Mesothelial cell of epicardium (in vitro differentiated cells): ENCODE results near the gene PPP1R37. TPM values are rescaled to one million over a fixed set of nuclear protein-coding genes. Genes with fewer than 3 reads are reported as not detected.

Experiments
- DNase-seq, 2 experiments: peaks; one replicate each; pipeline ENCODE4 v3.0.0; 2021; ENCODE audit warnings: low spot score in 2 of 2; ENCODE audit not compliant: unreplicated experiment in 2 of 2
- H3K27ac Mint-ChIP-seq: 2 replicates; pipeline ENCODE4 v1.8.0; 2021; ENCODE audit warnings: mixed read lengths
- H3K27me3 Mint-ChIP-seq: 2 replicates; pipeline ENCODE4 v1.8.0; 2021; ENCODE audit warnings: low read depth, mixed read lengths
- H3K36me3 Mint-ChIP-seq: 2 replicates; pipeline ENCODE4 v1.8.0; 2021; ENCODE audit warnings: mixed read lengths
- H3K4me1 Mint-ChIP-seq: 2 replicates; pipeline ENCODE4 v1.8.0; 2021; ENCODE audit warnings: mixed read lengths
- H3K4me3 Mint-ChIP-seq: 2 replicates; pipeline ENCODE4 v1.8.0; 2021; ENCODE audit warnings: mild to moderate bottlenecking, moderate library complexity, mixed read lengths
- H3K9me3 Mint-ChIP-seq: 2 replicates; pipeline ENCODE4 v1.8.0; 2021; ENCODE audit warnings: mixed read lengths
- CTCF ChIP-seq: fragments of 200-600 bp; sonication (generic); IDR thresholded peaks from one replicate; pipeline ENCODE4 v1.5.0; 2021; ENCODE audit warnings: antibody characterized with exemption; ENCODE audit not compliant: unreplicated experiment
- total RNA-seq: library from RNA; stranded (reverse); gene quantifications from 3 replicates; pipeline ENCODE4 v1.2.1, GENCODE V29; 2021

Gene PPP1R37
- total RNA-seq, 1 donor from 2014 or later: 40.7 TPM

- no peak for DNase-seq
- no peaks in the 10 kb centered on the region for H3K9me3 Mint-ChIP-seq
- H3K4me3 Mint-ChIP-seq: no peak overlapping the region
- H3K36me3 Mint-ChIP-seq: no peaks in the 10 kb centered on the region
- TF ChIP-seq CTCF: no peak
- H3K27ac Mint-ChIP-seq: no peak overlapping the region
- H3K4me1 Mint-ChIP-seq: peaks cover 21% of the 10 kb centered on the region
- peaks cover 53% of the 10 kb centered on the region for H3K27me3 Mint-ChIP-seq
Observed at GRCh38 chr19:45156011-45156630, 63.1 kb downstream of the PPP1R37 start.

DNA sequence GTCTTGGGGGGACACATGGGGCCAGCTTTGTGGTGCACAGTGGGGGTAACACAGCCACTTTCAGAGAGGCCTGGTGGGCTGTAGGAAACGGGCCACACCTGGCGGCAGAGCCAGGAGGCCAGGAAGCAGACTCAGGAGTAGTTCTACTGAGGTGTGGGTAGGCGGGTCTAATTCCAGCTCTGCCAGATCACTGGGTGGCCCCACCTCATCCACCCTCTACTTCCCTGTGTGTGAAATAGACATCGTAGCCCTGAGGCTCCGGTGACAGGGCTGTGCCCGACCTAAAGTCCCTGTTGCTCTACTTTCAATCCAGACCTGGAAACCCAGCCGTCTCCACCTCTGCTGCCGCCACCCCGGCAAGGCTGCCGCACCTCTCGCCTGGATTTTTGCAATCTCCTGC lies 63.8 kb downstream of the PPP1R37 start:
- DNase-seq: no peak
- H3K27me3 Mint-ChIP-seq: peaks cover 46% of the 10 kb centered on the region
- H3K36me3 Mint-ChIP-seq: no peaks in the 10 kb centered on the region
- peaks cover 27% of the 10 kb centered on the region for H3K4me1 Mint-ChIP-seq
- TF ChIP-seq CTCF: no peak
- no peaks in the 10 kb centered on the region for H3K9me3 Mint-ChIP-seq
- H3K4me3 Mint-ChIP-seq: no peak overlapping the region
- no peak overlapping the region for H3K27ac Mint-ChIP-seq

DNA sequence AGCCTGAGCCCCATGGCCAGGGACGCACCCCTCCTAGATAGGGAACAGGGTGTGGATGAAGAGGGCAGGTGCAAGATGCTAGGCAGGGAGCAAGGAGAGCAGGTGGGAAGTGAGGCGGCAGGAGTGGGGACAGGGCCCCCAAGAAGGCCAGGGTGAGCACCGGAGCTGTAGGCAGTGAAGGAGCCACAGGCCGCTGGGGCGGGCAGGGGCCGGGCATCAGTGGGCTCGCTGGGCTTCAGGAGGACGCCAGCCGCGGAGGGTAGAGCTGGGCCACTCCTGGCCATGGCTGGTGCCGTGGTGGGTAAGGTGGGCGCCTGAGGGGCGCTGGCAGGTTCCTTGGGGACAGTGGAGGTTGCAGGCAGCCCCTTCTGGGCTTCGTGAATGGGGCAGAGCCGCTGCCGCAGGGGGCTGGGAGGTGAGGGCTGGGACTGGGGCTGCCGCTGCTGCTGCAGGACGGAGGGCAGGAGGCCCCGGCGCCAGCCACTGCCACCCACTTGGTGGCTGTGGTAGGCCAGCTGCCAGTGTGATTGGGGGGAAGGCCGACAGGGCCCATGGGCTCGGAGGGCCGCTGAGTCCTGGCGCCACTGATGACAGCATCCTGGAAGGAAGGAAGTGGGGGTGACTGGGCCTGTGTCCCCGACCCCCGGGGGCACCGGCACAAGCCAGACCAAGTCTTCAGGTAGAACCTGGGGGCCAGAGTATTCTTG lies 65.7 kb downstream of the PPP1R37 start:
- Mint-ChIP-seq H3K4me1 (peaks cover 29% of the 10 kb centered on the region), H3K4me3 (no peak overlapping the region), H3K9me3 (no peaks in the 10 kb centered on the region), H3K27ac (no peak overlapping the region), H3K36me3 (no peaks in the 10 kb centered on the region), H3K27me3 (peaks cover 34% of the 10 kb centered on the region)
- no peak for TF ChIP-seq CTCF
- DNase-seq: no peak

DNA sequence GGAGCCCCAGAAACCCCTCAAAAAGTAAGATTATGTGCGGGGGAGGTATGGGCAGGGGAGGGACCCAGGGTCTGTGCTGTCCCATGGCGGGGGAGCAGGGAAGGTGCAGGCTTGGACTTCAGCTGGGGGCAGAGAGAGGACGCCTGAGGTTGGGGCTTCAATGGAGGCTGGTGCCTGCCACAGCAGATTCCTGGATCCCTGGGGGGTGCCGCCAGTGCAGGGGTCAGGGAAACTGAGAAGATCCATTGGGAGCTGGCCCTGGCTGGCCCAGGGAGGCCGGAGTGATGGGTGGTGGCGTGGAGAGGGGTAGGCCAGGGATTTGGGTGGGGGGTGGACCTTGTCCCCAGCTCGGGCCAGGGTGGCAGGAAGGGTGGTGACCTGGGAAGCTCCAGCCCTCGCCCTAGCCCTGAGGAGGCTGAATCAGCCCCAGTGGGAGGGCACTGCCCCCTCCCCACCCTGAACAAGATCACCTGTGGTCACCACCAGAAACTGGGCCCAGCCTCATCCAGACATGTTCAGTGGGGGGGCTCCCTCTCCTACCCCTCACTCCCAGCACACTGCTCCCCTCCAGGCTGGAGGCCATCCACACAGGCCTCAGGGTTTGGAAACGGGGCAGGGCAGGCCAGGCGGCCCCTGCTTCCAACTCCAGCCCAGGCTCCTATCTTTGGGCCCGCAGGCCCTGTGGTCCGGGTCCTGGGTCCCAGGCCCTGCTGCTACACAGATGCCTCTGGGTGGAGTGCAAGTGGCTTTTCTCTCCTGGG lies 66.4 kb downstream of the PPP1R37 start:
- no peak for TF ChIP-seq CTCF
- Mint-ChIP-seq H3K36me3 (no peaks in the 10 kb centered on the region), H3K27me3 (peaks cover 26% of the 10 kb centered on the region), H3K9me3 (no peaks in the 10 kb centered on the region), H3K4me3 (no peak overlapping the region), H3K4me1 (peaks cover 26% of the 10 kb centered on the region), H3K27ac (no peak overlapping the region)
- no peak for DNase-seq

GRCh38 chr19:45159971-45160324 lies 67.0 kb downstream of the PPP1R37 start:
- no peak for DNase-seq
- Mint-ChIP-seq H3K4me3 (no peak overlapping the region), H3K4me1 (peaks cover 25% of the 10 kb centered on the region), H3K9me3 (no peaks in the 10 kb centered on the region), H3K36me3 (no peaks in the 10 kb centered on the region), H3K27ac (no peak overlapping the region), H3K27me3 (peaks cover 23% of the 10 kb centered on the region)
- no peak for TF ChIP-seq CTCF
